Tibial artery (tissue), 4 donors: ENCODE data around the gene FBN3.

Experiments
- DNase-seq, 2 donors: peaks; one replicate each; pipeline ENCODE4 v3.0.0-alpha.2; 2019
- H3K27ac ChIP-seq, 2 donors: fragments of 200-600 bp; sonication (generic) in 1 of 2; 1 replicate in 1 of 2; 2 replicates in 1 of 2; pipeline ENCODE4 v1.5.1; 2018 to 2019; ENCODE audit warnings: mild to moderate bottlenecking in 1 of 2
- H3K27me3 ChIP-seq, 2 donors: fragments of 200-600 bp; sonication (generic) in 1 of 2; one replicate each; pipeline versions ENCODE4 v1.5.1 to v1.6.0; 2016 to 2019
- H3K36me3 ChIP-seq, 3 donors: fragments of 200-600 bp; sonication (generic) in 2 of 3; one replicate each; pipeline ENCODE4 v1.5.1; 2016 to 2019; ENCODE audit warnings: mild to moderate bottlenecking in 2 of 3
- H3K4me1 ChIP-seq, 4 donors: fragments of 200-600 bp; sonication (generic) in 2 of 4; 1 replicate in 3 of 4; 2 replicates in 1 of 4; pipeline ENCODE4 v1.5.1; 2016 to 2019
- H3K4me3 ChIP-seq, 2 donors: fragments of 200-600 bp; sonication (generic) in 1 of 2; 1 replicate in 1 of 2; 2 replicates in 1 of 2; pipeline ENCODE4 v1.5.1; 2018 to 2019; ENCODE audit warnings: mild to moderate bottlenecking in 2 of 2
- H3K9me3 ChIP-seq, 3 donors: fragments of 200-600 bp; sonication (generic) in 1 of 3; one replicate each; pipeline ENCODE4 v1.5.1; 2016 to 2019
- intact Hi-C: fragments of 100-400 bp; cut with DNase I; formaldehyde crosslinking; loops from one replicate; pipeline ENCODE4 v1.15.0; 2023; ENCODE audit warnings: low total_unique reads
- TF ChIP-seq, protein P1 (sequence below), 2 experiments: fragments of 200-600 bp in 1 of 2; fragments of 450-650 bp in 1 of 2; IDR thresholded peaks; one replicate each; pipeline ENCODE4 v1.5.1; 2017 to 2019; ENCODE audit warnings: antibody characterized with exemption in 2 of 2, mild to moderate bottlenecking in 1 of 2, moderate library complexity in 1 of 2

The FBN3 gene

DNA sequence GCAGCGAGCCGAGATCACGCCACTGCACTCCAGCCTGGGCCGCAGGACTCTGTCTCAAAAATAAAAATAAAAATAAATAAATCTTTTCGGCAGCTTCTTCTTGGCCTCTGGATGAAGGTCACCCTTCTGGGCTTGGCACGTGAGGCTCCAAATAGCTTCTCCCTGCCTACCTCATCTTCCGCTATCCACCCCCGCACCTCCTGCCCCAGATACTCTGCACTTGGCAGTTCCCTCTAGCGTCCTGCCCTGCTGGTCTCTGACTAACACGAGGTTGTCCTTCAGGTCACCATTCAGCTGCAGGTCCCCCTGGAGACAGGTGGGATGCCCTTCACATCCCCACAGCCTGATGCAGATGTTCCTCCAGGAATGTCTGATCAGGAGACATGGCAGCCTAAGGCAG lies 105.4 kb downstream of the FBN3 start:
- Histone ChIP-seq H3K27ac (no peak overlapping the region), H3K4me3 (no peak overlapping the region), H3K27me3 (peaks cover 0 to 25% of the 10 kb centered on the region in 2 donors), H3K4me1 (no peaks in the 10 kb centered on the region), H3K9me3 (no peaks in the 10 kb centered on the region), H3K36me3 (no peaks in the 10 kb centered on the region)
- TF ChIP-seq, protein P1, sequence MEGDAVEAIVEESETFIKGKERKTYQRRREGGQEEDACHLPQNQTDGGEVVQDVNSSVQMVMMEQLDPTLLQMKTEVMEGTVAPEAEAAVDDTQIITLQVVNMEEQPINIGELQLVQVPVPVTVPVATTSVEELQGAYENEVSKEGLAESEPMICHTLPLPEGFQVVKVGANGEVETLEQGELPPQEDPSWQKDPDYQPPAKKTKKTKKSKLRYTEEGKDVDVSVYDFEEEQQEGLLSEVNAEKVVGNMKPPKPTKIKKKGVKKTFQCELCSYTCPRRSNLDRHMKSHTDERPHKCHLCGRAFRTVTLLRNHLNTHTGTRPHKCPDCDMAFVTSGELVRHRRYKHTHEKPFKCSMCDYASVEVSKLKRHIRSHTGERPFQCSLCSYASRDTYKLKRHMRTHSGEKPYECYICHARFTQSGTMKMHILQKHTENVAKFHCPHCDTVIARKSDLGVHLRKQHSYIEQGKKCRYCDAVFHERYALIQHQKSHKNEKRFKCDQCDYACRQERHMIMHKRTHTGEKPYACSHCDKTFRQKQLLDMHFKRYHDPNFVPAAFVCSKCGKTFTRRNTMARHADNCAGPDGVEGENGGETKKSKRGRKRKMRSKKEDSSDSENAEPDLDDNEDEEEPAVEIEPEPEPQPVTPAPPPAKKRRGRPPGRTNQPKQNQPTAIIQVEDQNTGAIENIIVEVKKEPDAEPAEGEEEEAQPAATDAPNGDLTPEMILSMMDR (IDR thresholded peaks at IDR 0.05) = no peak
- no peak for DNase-seq
- intact Hi-C loops = no loop called here

DNA sequence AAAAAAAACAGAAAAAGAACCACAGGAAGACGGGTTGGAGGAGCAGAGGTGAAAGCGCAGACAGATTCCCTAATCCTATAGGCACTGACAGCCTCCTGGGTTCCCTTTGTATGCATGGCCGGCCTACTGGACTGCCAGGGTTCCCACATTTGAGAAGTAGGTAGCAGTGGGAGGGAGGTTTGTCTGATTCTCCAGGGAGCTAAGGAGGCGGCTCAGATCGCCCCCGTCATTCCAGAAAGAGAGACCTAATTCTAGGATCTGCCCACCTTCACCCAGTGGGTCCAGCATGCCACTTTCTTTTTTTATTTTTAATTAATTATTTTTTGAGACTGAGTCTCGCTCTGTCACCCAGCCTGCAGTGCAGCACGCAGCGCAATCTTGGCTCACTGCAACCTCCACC lies 106.5 kb downstream of the FBN3 start:
- Histone ChIP-seq H3K27me3 (peaks cover 0 to 20% of the 10 kb centered on the region in 2 donors), H3K9me3 (no peaks in the 10 kb centered on the region), H3K4me3 (no peak overlapping the region), H3K27ac (no peak overlapping the region), H3K36me3 (no peaks in the 10 kb centered on the region), H3K4me1 (no peaks in the 10 kb centered on the region)
- intact Hi-C loops = no loop called here
- TF ChIP-seq, protein P1 (IDR thresholded peaks at IDR 0.05) = no peak
- no peak for DNase-seq

DNA sequence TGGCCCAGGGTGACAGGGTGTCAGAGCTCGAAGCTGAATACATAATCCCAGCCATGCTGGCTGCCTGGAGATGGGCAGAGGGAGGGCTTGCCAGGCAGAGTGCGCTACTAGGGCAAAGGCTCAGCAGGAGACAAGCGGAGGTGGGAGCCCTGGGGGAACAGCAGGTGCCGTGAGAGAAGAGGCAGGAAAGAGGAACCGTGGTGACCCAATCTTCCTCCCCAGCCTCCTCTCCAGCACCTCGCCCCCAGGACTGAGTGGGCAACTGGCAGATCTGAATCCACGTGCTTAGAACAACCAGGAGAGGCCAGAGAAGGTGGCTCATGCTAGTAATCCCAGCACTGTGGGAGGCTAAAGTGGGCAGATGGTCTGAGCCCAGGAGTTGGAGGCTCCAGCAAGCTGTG lies 107.9 kb downstream of the FBN3 start:
- intact Hi-C loops = no loop called here
- H3K36me3 ChIP-seq = no peaks in the 10 kb centered on the region
- TF ChIP-seq, protein P1 (IDR thresholded peaks at IDR 0.05) = no peak
- H3K4me1 ChIP-seq = no peaks in the 10 kb centered on the region
- DNase-seq = no peak
- H3K27ac ChIP-seq = no peak overlapping the region
- H3K4me3 ChIP-seq = no peak overlapping the region
- H3K9me3 ChIP-seq = no peaks in the 10 kb centered on the region
- H3K27me3 ChIP-seq = peaks cover 0 to 20% of the 10 kb centered on the region in 2 donors

DNA sequence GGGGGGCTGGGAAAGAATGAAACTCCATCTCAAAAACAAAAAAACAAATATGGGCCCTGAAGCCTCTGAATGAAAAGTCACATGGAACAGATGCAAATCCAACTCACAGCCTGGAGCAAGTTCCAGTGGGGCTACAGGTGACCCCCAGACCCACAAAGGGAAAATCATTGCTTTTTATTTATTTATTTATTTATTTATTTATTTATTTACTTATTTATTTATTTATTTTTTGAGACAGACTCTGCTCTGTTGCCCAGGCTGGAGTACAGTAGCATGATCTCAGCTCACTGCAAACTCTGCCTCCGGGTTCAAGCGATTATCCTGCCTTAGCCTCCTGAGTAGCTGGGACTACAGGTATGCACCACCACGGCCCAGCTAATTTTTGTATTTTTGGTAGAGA lies 110.2 kb downstream of the FBN3 start:
- no peaks in the 10 kb centered on the region for H3K36me3 ChIP-seq
- no peak overlapping the region for H3K4me3 ChIP-seq
- TF ChIP-seq, protein P1 (IDR thresholded peaks at IDR 0.05) = no peak
- H3K4me1 ChIP-seq = no peaks in the 10 kb centered on the region
- no peaks in the 10 kb centered on the region for H3K9me3 ChIP-seq
- H3K27ac ChIP-seq = no peak overlapping the region
- no peak for DNase-seq
- intact Hi-C loops = no loop called here
- peaks cover 0 to 12% of the 10 kb centered on the region in 2 donors for H3K27me3 ChIP-seq

DNA sequence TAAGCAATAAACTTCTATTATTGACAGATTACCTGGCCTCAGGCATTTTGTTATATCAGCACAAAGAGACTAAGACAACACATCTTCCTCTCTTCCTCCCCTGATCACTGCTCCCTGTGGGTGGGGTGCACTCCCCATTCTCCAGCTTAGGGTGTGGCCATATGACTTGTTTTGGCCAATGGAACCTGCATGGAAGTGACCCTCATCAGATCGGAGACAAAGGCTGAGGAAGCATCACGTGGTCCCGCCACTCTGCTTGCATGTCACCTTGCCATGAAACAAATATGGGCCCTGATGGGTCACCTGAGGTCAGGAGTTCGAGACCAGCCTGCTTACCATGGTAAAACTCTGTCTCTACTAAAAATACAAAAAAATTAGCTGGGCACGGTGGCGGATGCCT lies 110.6 kb downstream of the FBN3 start:
- DNase-seq = no peak
- Histone ChIP-seq H3K27ac (no peak overlapping the region), H3K4me3 (no peak overlapping the region), H3K4me1 (no peaks in the 10 kb centered on the region), H3K27me3 (peaks cover 0 to 12% of the 10 kb centered on the region in 2 donors), H3K9me3 (no peaks in the 10 kb centered on the region), H3K36me3 (no peaks in the 10 kb centered on the region)
- intact Hi-C loops = no loop called here
- TF ChIP-seq, protein P1 (IDR thresholded peaks at IDR 0.05) = no peak

DNA sequence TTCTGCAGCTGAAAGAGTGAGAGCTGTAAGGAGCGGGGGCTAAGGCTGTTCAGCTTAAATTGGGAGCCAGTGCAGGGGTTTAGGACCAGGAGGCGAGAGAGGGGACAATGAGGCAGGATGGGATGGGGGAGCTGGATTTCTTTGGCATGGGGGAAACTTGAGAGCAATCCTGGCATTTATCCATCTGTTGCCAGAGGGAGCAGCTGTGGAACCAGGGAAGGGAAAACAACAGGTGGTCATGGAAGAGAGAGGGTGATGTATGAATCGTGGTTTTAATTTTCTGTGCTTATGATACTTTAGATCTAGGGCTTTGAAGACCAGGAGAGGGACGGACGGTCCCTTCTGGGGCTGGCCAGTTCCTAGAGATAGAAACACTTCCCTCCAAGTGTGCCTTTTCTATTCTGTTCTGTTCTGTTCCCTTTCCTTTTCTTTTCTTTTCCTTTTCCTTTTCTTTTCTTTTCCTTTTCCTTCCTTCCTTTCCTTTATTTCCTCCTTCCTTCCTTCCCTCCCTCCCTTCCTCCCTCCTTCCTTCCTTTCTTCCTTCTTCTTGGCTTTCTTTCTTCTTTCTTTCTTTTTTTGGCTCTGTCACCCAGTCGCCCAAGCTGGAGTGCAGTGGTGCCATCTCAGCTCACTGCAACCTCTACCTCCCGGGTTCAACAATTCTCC lies 112.8 kb downstream of the FBN3 start:
- DNase-seq = no peak

More for the DNA sequence above, 112.8 kb downstream of the FBN3 start:
- H3K4me3 ChIP-seq = no peak overlapping the region
- intact Hi-C loops = no loop called here
- TF ChIP-seq, protein P1 (IDR thresholded peaks at IDR 0.05) = no peak
- peaks cover 0 to 10% of the 10 kb centered on the region in 2 donors for H3K27me3 ChIP-seq
- H3K36me3 ChIP-seq = no peaks in the 10 kb centered on the region
- H3K27ac ChIP-seq = no peak overlapping the region
- H3K4me1 ChIP-seq = no peaks in the 10 kb centered on the region
- H3K9me3 ChIP-seq = no peaks in the 10 kb centered on the region
